HG03280 (cell line): Measurements from ENCODE around the gene ATXN7L1.
A peak's percentile ranks its signal among the peaks of the same experiment; 100 is the strongest.

Experiments used
- ATAC-seq: cut with Tn5 transposase; IDR thresholded peaks from one replicate; pipeline ENCODE4 v1.9.1; 2021; ENCODE audit warnings: mild to moderate bottlenecking, moderate library complexity; ENCODE audit not compliant: unreplicated experiment

ATXN7L1 gene

GRCh38 chr7:105594034-105594433, 282.4 kb downstream of the ATXN7L1 start:
- no peak for ATAC-seq

GRCh38 chr7:105591522-105591921, 284.9 kb downstream of the ATXN7L1 start:
- ATAC-seq: no peak

DNA sequence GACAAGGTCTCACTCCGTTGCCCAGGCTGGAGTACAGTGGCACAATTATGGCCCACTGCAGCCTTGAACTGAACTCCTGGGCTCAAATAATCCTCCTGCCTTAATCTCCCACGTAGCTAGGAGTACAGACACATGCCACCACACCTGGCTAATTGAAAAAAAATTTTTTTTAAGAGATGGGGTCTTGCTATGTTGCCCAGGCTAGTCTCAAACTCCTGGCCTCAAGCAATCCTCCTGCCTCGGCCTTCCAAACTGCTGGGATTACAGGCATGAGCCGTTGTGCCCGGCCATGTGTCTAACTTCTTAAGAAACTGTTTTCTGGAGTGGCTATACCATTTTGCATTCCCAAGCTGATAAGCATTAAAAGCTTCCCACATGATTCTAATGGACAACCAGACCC, 285.6 kb downstream of the ATXN7L1 start:
- no peak for ATAC-seq

DNA sequence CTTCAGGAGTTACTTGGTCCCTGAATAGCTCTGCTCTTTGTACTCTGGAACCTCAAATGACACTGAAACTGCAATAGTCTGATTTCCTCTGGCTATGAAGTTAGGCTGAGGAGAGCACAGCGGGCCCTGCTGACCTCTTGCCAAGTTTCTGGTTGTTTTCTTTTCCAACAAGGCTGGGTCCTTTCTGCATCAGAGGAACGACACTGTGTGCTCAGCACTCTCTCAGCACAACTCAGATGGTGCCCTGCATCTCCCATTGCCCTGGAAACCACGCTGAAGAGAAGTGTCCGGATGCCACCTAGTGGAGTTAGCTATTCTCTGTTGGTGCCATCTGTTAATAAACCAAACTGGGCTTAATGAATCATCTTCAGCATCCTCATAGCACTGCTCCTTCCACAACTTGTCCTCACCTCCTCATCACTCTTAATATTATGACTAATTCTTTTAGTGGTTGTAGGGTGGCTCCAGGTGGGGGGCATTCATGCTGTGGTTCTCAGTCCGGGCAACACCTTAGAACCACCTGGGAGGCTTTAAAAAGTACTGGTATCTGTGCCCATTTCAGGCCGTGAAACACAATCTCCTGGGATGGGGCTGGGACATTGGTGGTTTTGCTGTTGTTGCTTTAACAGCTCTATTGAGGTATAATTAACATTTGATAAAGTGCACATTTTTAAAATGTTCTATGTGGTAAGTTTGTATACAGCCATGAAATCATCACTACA, 286.9 kb downstream of the ATXN7L1 start:
- ATAC-seq: peak; percentile 80

- no peak for ATAC-seq
Observed at GRCh38 chr7:105587909-105588635, 288.3 kb downstream of the ATXN7L1 start.

- no peak for ATAC-seq
Observed at GRCh38 chr7:105585850-105586500, 290.4 kb downstream of the ATXN7L1 start.

DNA sequence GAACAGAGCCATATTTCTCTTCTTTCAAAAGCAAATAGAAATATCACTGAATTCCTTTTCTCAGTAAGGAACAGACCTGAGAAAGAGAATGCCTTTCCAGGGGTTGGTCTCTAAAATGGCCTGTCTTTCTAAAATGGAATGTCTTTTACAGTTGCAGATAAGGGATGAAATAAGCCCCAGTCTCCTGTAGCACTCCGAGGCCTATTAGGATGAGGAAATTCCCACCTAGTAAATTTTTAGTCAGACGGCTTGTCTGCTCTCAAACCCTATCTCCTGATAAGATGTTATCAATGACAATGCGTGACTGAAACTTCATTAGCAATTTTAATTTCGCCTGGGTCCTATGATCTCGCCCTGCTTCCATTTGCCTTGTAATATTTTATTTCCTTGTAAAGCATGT, 292.2 kb downstream of the ATXN7L1 start:
- ATAC-seq: no peak

GRCh38 chr7:105583061-105583460, 293.3 kb downstream of the ATXN7L1 start:
- no peak for ATAC-seq

DNA sequence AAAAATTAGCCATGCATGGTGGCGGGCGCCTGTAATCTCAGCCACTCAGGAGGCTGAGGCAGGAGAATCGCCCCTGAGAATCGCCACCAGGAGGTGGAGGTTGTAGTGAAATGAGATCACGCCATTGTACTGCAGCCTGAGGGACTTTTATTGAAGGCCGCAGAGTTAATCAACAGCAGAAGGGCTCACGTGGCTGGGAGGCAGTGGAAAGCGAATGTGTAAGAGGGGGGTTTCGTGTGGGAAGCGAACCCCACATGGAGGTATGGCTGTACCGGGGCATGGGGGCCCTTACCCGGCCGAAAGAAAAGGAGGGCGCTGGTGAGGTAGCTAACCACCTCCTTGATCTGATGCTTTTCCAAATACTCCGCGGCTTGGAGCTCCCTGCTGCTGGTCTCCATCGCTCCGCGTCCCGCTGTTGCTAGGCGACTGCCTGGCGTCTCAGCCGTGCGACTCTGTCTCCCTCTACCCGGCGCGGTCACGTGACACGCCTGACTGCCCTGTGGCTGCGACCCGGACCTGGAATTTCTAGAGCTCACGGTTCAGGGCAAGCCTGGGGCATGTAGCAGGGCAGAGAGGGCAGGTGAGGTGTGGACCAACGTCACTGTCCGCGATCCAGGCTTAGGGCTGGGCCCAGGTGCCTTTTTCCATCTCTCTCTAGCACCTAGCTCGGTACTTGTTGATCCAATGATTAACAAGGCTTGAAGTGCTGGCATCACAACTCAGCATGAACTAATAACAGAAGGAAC, 295.2 kb downstream of the ATXN7L1 start, which contains the start of gene EFCAB10:
EFCAB10 (minus strand) TSS at position 428 of the 746 bp plus-strand sequence; CDS start at position 398, 30 bp downstream.
- ATAC-seq: peak; percentile 85

DNA sequence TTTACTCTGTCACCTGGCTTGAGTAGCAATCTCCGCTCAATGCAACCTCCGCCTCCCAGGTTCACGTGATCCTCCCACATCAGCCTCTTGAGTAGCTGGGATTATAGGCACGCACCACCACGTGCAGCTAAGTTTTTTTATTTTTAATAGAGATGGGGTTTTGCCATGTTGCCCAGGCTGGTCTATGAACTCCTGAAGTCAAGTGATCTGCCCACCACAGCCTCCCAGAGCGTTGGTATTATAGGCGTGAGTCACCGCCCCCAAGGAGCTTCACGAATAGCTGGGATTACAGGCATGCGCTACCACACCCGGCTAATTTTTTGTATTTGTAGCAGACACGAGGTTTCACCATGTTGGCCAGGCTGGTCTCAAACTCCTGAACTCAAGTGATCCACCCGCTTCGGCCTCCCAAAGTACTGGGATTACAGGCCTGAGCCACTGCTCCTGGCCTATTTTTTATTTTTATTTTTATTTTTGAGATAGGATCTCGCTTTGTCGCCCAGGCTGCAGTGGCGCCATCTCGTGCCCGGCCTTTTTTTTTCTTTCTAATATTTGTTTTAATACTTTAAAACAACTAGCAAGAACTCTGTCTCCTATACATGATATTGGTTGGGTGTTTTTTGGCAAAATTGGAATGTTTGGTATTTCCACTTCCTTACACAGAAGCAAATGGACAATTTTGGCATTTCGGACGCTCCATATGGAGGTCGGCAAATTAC, 296.2 kb downstream of the ATXN7L1 start:
- ATAC-seq: no peak

DNA sequence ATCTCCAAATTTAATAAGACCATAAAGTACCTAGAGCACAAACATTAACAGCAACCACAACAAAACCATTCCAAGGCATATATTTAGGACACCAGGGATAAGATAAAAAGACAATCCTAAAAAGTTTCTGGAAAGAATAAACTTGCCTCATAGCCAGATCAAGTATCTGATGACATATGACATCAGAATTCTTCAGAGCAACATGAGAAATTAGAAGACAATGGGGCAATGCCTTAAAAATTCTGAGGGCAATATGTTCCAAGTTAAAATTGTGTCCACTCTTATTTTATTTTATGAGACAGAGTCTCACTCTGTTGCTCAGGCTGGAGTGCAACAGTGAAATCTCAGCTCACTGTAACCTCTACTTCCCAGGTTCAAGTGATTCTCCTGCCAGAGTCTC, 297.9 kb downstream of the ATXN7L1 start:
- ATAC-seq: no peak

- ATAC-seq: no peak
Observed at GRCh38 chr7:105577251-105577650, 299.1 kb downstream of the ATXN7L1 start.

DNA sequence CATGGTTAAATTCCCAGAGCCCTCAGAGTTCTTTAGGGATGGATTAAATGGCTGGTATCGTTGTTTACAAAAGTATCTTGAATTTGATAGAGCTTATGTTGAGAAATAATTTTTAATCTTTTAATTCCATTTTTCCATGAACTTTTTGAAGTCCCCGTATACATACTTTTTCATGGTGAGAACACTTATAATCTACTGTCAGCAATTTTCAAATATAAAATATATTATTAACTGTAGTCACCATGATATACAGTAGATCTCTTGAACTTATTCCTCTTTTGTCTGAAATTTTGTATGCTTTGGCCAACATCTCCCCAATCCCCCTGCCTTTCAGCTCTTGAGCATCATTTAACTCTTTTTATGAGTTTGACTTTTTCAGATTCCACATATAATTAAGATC, 304.5 kb downstream of the ATXN7L1 start:
- no peak for ATAC-seq

- no peak for ATAC-seq
Observed at GRCh38 chr7:105567821-105568220, 308.6 kb downstream of the ATXN7L1 start.

DNA sequence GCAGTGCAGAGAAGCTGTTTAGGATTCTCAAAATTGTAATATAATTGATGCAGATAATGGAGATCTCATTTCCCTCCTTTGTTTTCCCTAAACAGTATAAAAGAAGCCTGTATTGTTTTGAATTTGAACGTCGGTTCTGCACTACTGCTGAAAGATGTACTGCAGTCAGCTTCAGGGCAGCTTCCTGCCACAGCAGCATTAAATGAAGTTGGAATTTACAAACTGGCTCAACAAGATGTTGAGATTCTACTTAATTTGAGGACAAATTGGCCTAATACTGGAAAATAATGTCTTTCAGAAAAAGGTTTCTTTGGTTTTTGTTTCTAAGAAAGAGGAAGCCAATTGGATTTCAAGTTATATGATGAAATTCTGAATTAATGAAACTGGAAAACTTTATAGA, 309.4 kb downstream of the ATXN7L1 start:
- ATAC-seq: no peak

GRCh38 chr7:105565190-105565589, 311.2 kb downstream of the ATXN7L1 start:
- no peak for ATAC-seq

- no peak for ATAC-seq
Observed at GRCh38 chr7:105559926-105560325, 316.5 kb downstream of the ATXN7L1 start.
